ENCODE data around the gene CDKN2B-AS1.
A peak's percentile ranks its signal among the peaks of the same experiment; 100 is the strongest.

The CDKN2B-AS1 gene

GRCh38 chr9:22005021-22005701, 10.6 kb downstream of the CDKN2B-AS1 start:
- Histone ChIP-seq H3K27ac (no peak overlapping the region), H3K27me3 (ENCODE audit: control insufficient read depth, insufficient read depth, low read length) (no peaks in the 10 kb centered on the region), H3K9ac (no peak overlapping the region), H3K4me2 (ENCODE audit: low read length) (no peak overlapping the region), H3K79me2 (no peaks in the 10 kb centered on the region), H2AFZ (no peak overlapping the region), H3K4me3 (ENCODE audit: low read depth, low read length) (no peak overlapping the region), H3K9me3 (ENCODE audit: control insufficient read depth, low read length) (no peaks in the 10 kb centered on the region), H3K4me1 (no peaks in the 10 kb centered on the region), H3K36me3 (ENCODE audit: control insufficient read depth, insufficient read depth, low read length) (no peaks in the 10 kb centered on the region)
- TF ChIP-seq, protein P1, sequence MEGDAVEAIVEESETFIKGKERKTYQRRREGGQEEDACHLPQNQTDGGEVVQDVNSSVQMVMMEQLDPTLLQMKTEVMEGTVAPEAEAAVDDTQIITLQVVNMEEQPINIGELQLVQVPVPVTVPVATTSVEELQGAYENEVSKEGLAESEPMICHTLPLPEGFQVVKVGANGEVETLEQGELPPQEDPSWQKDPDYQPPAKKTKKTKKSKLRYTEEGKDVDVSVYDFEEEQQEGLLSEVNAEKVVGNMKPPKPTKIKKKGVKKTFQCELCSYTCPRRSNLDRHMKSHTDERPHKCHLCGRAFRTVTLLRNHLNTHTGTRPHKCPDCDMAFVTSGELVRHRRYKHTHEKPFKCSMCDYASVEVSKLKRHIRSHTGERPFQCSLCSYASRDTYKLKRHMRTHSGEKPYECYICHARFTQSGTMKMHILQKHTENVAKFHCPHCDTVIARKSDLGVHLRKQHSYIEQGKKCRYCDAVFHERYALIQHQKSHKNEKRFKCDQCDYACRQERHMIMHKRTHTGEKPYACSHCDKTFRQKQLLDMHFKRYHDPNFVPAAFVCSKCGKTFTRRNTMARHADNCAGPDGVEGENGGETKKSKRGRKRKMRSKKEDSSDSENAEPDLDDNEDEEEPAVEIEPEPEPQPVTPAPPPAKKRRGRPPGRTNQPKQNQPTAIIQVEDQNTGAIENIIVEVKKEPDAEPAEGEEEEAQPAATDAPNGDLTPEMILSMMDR (IDR thresholded peaks at IDR 0.05), result no peak

- H3K27me3 ChIP-seq (ENCODE audit: control insufficient read depth, insufficient read depth, low read length), result no peaks in the 10 kb centered on the region
- no peaks in the 10 kb centered on the region for H3K36me3 ChIP-seq (ENCODE audit: control insufficient read depth, insufficient read depth, low read length)
- no peak overlapping the region for H2AFZ ChIP-seq
- no peaks in the 10 kb centered on the region for H3K4me1 ChIP-seq
- H3K4me3 ChIP-seq (ENCODE audit: low read depth, low read length), result no peak overlapping the region
- H3K79me2 ChIP-seq, result no peaks in the 10 kb centered on the region
- no peaks in the 10 kb centered on the region for H3K9me3 ChIP-seq (ENCODE audit: control insufficient read depth, low read length)
- H3K9ac ChIP-seq, result no peak overlapping the region
- TF ChIP-seq, protein P1 (IDR thresholded peaks at IDR 0.05), result no peak
- H3K27ac ChIP-seq, result no peak overlapping the region
- H3K4me2 ChIP-seq (ENCODE audit: low read length), result no peak overlapping the region
These were observed 11.4 kb downstream of the CDKN2B-AS1 start for GRCh38 chr9:22005702-22006606.

- Histone ChIP-seq H3K27me3 (ENCODE audit: control insufficient read depth, insufficient read depth, low read length) (no peaks in the 10 kb centered on the region), H3K9me3 (ENCODE audit: control insufficient read depth, low read length) (no peaks in the 10 kb centered on the region), H2AFZ (peak overlapping the region; percentile 90), H3K9ac (no peak overlapping the region), H3K4me1 (no peaks in the 10 kb centered on the region), H3K79me2 (no peaks in the 10 kb centered on the region), H3K4me2 (ENCODE audit: low read length) (peak overlapping the region; percentile 92), H3K4me3 (ENCODE audit: low read depth, low read length) (peak overlapping the region; percentile 75), H3K36me3 (ENCODE audit: control insufficient read depth, insufficient read depth, low read length) (no peaks in the 10 kb centered on the region), H3K27ac (peak overlapping the region; percentile 79)
- TF ChIP-seq, protein P1 (IDR thresholded peaks at IDR 0.05), result no peak
These were observed 13.8 kb downstream of the CDKN2B-AS1 start for GRCh38 chr9:22008384-22008716.

DNA sequence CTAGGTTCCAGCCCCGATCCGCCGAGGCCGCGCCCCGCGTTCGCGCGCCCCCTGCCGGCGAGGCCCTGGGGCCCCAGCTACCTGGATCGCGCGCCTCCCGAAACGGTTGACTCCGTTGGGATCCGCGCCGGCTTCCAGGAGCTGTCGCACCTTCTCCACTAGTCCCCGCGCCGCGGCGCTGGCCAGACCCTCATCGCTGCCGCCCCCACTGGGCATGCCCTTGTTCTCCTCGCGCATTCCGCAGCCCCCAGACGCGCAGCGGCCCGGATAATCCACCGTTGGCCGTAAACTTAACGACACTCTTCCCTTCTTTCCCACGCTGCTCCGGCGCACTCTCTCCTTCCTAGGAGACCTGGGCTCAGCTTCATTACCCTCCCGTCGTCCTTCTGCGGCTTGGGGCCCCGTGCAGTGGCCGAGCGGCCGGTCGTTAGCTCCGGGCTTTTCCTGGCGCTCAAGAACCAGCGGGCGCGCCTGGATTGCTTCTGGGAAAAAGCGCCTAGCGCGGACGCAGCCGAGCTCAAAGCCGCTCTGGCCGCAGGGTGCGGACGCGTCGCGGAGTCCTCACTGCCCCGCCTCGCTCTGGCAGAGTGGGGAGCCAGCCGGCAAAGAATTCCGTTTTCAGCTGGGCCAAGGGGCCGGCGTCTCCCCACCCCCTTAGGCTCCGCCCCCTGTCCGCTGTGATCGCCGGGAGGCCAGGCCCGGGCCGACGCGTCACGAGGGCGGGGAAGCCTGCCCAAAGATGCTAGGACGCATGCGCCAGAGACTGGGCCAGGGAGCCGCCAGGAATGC, 14.3 kb downstream of the CDKN2B-AS1 start, which contains the start of gene CDKN2B:
CDKN2B (minus strand) TSS at position 589 of the 789 bp plus-strand sequence; CDS start at position 237, 352 bp downstream.
- H3K79me2 ChIP-seq, result no peaks in the 10 kb centered on the region
- TF ChIP-seq, protein P1 (IDR thresholded peaks at IDR 0.05), result peak; percentile 57
- no peaks in the 10 kb centered on the region for H3K36me3 ChIP-seq (ENCODE audit: control insufficient read depth, insufficient read depth, low read length)
- peak within 1 kb of the TSS; percentile 79 for H3K27ac ChIP-seq
- H3K4me1 ChIP-seq, result no peaks in the 10 kb centered on the region
- no peaks in the 10 kb centered on the region for H3K27me3 ChIP-seq (ENCODE audit: control insufficient read depth, insufficient read depth, low read length)
- no peak within 1 kb of the TSS for H3K9ac ChIP-seq
- peak within 1 kb of the TSS; percentile 92 for H3K4me2 ChIP-seq (ENCODE audit: low read length)
- peak within 1 kb of the TSS; percentile 75 for H3K4me3 ChIP-seq (ENCODE audit: low read depth, low read length)
- peak within 1 kb of the TSS; percentile 90 for H2AFZ ChIP-seq
- no peaks in the 10 kb centered on the region for H3K9me3 ChIP-seq (ENCODE audit: control insufficient read depth, low read length)

All from parathyroid adenoma (tissue), 2 donors.